Stimulated activated CD8-positive, alpha-beta memory T cell treated with anti-CD3 and anti-CD28 coated beads, Interleukin-4, amount 100 ng/mL, for 4 hours (primary cell): ENCODE measurements around the gene SF3A2.
A peak's percentile ranks its signal among the peaks of the same experiment; 100 is the strongest.

Source experiments
- DNase-seq, 2 donors: peaks; one replicate each; pipeline ENCODE4 v3.0.0-alpha.2; 2020; ENCODE audit warnings: low read depth in 2 of 2, low spot score in 1 of 2

The SF3A2 gene

GRCh38 chr19:2252055-2252796 lies 15.6 kb downstream of the SF3A2 start:
- DNase-seq, result no peak

- no peak for DNase-seq
These were observed 16.1 kb downstream of the SF3A2 start for GRCh38 chr19:2252797-2253105.

DNA sequence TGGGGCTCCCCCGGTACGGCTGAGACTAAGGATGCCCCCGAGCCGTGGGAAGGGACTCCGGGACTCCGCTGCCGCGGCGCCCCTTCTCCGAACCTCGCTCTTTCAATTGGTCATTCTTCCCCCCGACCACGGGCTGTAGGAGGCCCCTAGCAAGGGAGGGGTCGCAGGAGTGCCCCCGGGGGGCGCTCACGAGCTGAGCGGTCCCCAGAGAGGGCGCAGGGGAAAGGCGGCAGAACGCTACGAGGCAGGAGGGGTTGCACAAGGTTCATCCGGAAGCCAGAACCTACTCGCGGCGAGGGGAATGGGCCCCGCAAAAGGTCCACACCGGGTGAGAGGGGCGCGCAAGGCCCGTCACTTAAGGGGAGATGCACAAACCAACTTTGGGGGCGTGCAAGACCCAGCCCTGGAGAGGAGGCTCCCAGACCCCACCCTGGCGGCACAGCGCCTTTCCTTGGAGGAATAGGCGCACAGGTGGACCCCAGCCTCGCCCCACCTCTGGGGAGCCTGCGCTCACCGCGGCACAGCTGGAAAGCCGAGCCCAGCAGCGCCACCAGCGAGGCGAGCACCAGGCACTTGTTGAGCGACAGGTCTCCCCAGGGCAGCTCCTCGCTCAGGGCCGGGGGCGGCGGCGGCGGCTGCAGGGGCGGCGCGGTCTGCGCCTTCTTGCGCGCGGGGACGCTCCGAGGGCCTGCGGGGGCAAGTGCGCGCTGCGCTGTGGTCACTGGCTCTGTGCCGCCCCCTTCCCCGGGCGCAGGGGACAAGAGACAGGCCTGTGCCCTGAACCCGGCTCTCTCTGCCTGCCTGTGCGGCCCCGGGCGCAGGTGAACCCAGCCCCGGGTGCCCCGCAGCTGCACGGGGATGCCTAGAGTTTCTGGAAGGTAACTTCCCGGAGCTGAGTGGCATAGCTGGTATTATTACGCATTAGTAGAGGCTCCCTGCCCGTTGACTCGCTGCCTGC lies 16.8 kb downstream of the SF3A2 start:
- DNase-seq, result no peak

DNA sequence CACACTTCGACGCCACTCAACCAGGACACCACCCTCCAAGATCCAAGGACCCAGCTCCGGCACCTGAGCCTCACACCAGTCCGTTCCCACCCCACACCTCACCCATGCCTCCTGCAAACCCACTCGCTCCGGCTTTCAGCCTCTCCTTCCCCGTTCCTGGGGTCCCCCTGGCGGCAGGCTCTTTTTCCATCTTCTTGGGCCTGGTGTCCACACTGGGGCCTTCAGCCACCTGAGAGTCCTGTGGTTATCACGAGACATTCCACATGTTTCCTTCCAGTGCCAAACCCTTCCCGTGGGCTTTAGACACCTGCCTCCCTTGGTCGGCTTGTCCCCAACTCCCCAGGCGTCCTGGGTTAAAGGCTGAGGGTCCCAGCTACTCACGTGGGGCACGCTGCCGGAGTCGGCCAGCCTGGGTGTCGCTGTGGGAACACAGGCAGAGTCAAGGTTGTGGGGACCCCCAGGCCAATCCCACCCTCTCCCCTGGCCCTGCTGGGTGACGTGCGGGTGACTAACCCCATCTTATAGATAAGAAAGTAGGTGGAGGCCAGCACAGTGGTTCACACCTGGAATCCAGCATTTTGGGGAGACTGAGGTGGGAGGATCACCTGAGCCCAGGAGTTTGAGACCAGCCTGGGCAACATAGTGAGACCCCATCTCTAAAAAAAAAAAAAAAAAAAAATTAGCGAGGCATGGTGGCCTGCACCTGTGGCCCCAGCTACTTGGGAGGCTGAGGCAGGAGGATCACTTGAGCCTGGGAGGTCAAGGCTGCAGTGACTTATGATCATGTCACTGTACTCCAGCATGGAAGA lies 17.6 kb downstream of the SF3A2 start:
- DNase-seq, result no peak

GRCh38 chr19:2255112-2255845 lies 18.7 kb downstream of the SF3A2 start:
- no peak for DNase-seq

- no peak for DNase-seq
These were observed 19.5 kb downstream of the SF3A2 start, which contains the start of gene JSRP1 for GRCh38 chr19:2255982-2256685. JSRP1 (minus strand) TSS chr19:2256417; CDS start chr19:2255314, 1,103 bp downstream.

DNA sequence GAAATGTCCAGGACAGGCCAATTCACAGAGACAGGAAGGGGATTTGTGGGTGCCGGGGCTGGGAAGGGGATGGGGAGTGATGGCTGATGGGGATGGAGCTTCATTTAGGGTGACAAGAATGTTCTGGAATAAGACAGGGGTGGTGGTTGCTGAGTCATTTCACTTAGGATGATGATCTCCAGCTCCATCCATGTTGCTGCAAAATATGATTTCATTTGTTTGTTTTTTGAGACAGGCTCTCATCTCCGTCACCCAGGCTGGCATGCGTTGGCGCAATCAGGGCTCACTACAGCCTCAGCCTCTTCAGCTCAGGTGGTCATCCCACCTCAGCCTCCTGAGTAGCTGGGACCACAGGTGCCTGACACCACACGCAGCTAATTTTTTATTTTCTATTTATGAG lies 22.7 kb downstream of the SF3A2 start:
- DNase-seq, result no peak

- no peak for DNase-seq
These were observed 23.7 kb downstream of the SF3A2 start for GRCh38 chr19:2260341-2260805.

DNA sequence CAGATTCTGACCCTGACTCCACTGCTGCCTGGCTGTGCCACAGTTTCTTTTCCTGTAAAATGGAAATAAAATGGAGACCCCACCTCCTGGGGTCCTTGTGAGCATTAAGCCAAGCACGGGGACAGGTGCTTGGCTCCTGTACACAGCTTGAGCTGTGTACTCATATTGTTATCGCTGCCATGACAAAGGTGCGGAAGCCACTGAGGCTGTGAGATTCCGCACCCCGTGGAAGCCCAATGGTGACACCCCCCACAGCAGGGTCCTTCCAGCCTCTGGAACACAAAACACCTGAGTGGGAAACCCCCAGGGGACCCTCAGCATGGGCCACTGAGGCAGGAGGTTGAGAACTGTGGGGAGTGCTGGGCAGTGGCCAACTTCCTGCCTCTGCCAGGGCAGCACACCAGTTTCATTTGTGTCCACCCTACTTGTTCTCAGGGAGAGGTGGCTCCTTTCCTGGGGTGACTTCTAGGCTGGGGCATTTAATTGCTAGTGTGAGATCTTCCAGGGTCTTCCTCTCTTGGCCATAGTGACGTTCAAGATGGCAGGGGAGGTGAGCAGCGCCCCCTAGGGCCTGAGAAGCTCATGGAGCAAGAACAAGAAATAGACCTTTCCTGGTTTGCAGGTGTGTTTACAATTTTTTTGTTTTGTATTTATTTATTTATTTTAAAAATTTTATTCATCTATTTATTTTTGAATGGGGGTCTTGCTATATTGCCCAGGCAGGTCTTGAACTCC lies 25.0 kb downstream of the SF3A2 start:
- no peak for DNase-seq

DNA sequence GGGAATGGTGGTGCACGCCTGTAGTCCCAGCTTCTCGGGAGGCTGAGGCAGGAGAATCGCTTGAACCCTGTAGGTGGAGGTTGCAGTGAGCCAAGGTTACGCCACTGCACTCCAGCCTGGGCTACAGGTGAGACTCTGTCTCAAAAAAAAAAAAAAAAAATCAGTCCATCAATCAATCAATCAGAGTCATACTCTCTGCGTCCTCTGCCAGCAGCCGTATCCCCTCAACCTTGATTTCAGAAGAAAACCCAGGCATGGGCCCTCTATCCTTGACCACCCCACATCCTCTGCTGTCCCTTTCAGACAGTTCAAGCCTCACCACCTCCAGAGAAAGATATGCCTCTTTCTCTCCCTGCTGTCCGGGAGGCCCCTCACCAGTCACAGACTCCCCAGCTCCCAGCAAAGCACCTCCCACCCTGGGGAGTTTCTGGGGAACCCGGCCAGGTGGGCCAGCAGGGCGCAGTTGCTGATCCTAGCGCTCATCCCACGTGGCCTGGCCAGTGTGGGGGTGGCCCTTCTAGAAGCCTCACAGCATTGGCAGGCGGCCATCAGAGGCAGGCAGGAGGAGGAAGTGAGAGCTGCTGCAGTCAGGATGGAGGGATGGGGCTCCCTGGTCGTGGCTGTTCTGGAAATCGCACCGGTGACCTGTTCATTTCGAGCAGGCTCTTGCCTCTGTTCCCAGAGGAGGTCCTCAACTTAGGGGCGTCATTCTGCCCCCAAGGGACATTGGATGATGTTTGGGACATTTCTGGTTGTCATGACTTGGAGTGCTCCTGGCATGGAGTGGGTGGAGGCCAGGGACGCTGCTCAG lies 29.8 kb downstream of the SF3A2 start:
- DNase-seq, result no peak

- no peak for DNase-seq
These were observed 31.8 kb downstream of the SF3A2 start for GRCh38 chr19:2268480-2268830.

- no peak for DNase-seq
These were observed 32.2 kb downstream of the SF3A2 start for GRCh38 chr19:2268861-2269243.

- DNase-seq, result peak; percentile 96 to 98
These were observed 32.9 kb downstream of the SF3A2 start for GRCh38 chr19:2269244-2270156.

DNA sequence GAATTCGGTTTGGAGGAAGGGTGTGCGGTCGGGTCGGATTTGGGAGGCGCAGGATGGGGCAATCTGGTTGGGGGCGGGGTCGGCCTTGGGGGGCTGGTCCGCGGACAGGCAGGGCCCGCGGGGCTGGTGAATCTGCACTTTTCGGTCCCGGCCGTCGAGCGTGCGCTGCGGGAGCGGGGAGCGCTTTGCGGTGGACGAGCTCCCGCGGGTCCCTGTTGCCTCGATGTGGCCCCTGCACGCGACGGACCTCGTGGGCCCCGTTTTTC lies 33.5 kb downstream of the SF3A2 start:
- DNase-seq, result no peak

DNA sequence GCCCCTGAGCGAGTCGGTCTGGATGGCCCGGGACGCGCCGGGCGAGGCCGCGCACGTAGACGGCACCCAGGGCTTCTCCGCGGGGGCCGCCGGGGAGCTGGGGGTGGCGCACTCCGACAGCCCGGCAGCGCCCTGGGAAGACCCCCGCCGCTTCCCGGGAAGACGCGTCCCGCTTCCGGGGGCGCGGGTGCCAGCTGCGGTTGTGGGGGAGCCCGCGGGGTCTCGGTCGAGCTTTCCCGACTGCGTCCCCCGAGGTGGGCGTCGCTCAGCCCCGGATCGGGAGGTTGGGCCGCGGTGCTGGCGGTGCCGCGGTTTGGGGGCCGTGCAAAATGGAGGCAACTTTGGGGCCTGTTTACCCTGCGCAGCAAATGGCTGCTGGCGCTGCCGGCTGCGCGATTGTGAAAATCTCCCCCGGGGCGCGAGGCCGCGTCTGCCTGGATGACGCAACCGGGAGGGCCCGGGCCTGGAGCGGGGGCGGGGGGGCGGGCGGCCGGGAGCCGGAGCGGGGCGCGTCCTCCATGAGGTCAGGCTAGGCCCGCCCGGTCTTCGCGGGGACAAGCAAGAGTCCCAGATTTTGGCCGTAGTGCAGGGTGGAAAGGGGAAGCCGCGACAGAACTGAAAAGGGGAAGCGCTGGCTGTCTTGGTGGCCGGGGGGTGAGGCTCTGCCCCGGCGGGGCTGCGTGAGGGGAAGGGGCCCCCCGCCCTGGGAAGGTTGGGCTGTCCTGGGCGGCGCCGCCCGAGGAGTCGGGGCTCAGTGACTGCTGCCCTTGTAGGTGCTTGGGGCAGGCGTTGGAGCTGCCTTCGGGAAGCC lies 34.0 kb downstream of the SF3A2 start:
- peak; percentile 48 to 60 for DNase-seq

DNA sequence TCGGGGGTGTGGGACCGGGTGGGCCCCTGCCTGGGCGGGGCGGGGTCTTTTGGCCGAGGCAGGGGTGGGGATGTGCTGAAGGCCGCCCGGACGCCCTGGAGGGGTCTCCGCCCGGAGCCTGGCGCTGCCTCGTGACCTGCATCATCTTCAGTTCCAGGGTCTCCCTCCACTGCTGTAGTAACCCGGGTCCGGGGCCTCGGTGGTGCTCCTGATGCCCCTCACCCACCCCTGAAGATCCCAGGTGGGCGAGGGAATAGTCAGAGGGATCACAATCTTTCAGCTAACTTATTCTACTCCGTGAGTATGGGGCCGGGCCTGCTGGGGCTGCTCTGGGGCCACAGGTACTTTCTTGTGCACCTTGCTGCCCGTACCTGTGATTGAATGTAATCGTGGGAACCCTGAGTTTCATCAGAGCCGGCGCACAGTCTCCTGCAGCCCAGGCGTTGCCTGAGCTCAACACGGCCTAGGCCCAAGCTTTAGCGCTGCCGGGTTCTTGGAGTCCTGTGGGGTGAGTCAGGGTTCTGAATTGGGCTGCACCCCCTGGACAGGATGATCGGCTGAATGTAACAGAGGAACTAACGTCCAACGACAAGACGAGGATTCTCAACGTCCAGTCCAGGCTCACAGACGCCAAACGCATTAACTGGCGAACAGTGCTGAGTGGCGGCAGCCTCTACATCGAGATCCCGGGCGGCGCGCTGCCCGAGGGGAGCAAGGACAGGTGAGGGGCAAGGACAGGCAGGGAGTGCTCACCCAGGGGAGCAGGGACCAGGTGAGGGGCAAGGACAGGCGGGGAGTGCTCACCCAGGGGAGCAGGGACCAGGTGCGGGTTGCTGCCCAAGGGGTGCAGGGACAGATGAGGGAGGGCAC lies 34.8 kb downstream of the SF3A2 start:
- DNase-seq, result no peak
